Stimulated activated effector memory CD8-positive, alpha-beta T cell treated with anti-CD3 and anti-CD28 coated beads, Interleukin-12 subunit alpha, Interleukin-12 subunit beta, amount 100 ng/mL, for 72 hours (primary cell): Measurements from ENCODE around the gene MAP4K2.

ENCODE experiments used
- ATAC-seq: fragments of 150-1000 bp; cut with Tn5 transposase; 2 replicates; pipeline ENCODE4 v1.10.0; 2021
- DNase-seq, 2 donors: peaks; one replicate each; pipeline ENCODE4 v3.0.0; 2021 to 2022; ENCODE audit warnings: low spot score in 2 of 2
- H3K27ac Mint-ChIP-seq: one replicate; pipeline ENCODE4 v1.8.0; 2022; ENCODE audit warnings: mild to moderate bottlenecking, mixed read lengths
- H3K36me3 Mint-ChIP-seq: one replicate; pipeline ENCODE4 v1.8.0; 2022; ENCODE audit warnings: mild to moderate bottlenecking, mixed read lengths
- H3K4me1 Mint-ChIP-seq: one replicate; pipeline ENCODE4 v1.8.0; 2022; ENCODE audit warnings: mixed read lengths
- H3K4me3 Mint-ChIP-seq: one replicate; pipeline ENCODE4 v1.8.0; 2022; ENCODE audit warnings: mild to moderate bottlenecking, mixed read lengths
- H3K9me3 Mint-ChIP-seq: one replicate; pipeline ENCODE4 v1.8.0; 2022; ENCODE audit warnings: mixed read lengths

MAP4K2 gene

DNA sequence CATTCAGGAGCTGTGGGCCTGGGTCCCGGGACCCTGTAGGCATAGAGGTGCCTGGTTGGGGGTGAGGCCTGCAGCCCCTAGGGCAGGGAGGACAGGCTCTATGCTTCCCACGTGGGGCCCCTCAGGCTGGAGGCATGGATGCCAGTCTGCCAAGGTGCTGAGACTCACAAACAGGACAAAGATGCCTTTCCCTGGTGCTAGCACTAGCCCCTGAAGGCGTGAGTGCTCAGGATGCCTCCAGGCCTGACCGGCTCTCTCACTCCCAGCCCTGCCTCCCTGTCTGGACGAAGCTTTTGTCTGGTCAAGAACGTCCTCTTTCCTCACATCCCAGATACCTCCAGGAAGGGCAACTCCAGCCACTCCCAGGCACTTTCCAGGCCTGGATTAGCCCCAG lies 39.3 kb upstream of the MAP4K2 start:
- Mint-ChIP-seq H3K9me3 (no peaks in the 10 kb centered on the region), H3K4me1 (peaks cover 26% of the 10 kb centered on the region), H3K27ac (no peak overlapping the region), H3K36me3 (peaks cover 13% of the 10 kb centered on the region), H3K4me3 (no peak overlapping the region)
- DNase-seq (no peak), ATAC-seq (no peak)

DNA sequence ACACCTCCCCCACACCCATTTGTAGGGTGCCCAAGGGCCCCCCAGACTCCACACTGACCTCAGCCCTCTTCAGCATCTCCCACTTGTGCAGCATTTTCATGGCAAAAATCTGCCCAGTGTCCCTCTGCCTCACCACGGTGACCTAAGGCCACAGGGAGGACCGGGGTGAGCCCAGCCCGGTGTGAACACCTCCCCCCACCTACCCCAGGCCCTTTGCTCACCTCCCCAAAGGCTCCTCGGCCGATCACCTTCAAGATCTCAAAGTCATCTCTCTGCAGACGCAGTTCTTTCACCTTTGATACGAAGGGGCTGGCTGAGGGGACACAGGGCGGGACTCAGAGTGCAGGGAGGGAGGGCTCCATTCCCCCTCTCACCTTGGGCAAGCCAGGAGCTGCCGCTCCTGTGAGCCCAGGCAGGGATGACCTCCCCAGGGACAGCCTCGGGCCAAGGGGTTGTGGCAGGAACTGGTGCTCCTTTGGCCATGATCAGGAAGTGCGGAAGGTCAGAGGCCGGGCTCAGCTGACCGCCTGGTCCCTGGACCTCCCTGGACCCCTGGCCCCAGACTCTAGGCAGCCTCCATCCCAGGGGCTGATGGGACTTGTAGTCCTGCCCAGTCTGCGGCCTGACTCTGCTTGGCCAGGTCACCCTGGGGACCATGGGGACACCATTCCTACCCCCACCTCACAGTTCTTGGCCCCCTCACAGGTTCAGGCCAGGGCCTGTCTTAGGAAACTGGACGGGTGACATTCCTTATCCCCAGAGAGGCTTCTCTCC lies 38.8 kb upstream of the MAP4K2 start:
- ATAC-seq (no peak), DNase-seq (no peak)
- peaks cover 13% of the 10 kb centered on the region for H3K36me3 Mint-ChIP-seq
- no peak overlapping the region for H3K27ac Mint-ChIP-seq
- peaks cover 27% of the 10 kb centered on the region for H3K4me1 Mint-ChIP-seq
- no peak overlapping the region for H3K4me3 Mint-ChIP-seq
- H3K9me3 Mint-ChIP-seq, result no peaks in the 10 kb centered on the region

DNA sequence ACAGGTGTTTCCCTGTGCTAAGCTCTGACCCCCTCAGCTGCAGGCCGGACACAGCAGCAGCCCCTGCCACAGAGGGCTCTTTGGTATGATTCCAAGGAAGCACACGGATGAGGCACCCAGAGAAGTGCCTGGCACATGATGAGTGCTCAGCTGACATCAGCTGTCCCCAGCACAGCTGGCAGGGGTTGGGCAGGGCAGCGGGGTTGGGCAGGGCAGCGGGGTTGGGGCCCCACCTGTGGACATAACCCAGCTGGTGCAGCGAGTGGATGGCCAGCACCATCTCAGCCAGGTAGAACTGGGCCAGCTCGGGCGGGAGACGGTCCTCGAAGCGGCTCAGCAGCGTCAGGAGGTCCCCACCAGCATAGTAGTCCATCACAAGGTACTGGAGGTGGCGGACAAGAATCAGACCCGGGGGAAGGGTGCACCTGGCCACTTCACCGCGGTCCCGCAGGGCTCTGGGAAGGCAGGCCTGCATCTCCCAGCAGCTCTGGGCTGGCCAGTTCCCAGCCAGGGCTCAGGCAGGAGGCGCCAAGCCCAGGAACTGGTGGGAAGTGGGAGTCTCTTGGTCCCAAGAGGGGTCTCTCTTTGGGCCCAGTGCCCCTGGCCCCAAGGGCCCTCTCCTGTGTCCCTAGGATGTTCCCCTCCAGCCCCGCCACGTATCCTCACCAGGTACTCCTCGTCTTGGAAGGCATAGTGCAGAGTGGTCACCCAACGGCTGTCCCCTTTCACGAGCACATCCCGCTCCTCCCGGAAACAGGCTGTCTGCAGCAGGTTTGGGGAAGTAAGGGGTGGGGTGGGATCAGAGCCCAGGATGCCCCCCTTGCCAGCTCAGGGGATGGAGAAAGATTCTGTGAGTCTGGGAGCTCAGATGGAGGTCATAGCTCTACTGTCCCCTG lies 37.1 kb upstream of the MAP4K2 start:
- H3K27ac Mint-ChIP-seq, result no peak overlapping the region
- DNase-seq, result no peak
- H3K9me3 Mint-ChIP-seq, result no peaks in the 10 kb centered on the region
- peaks cover 13% of the 10 kb centered on the region for H3K36me3 Mint-ChIP-seq
- peaks cover 25% of the 10 kb centered on the region for H3K4me1 Mint-ChIP-seq
- ATAC-seq, result no peak
- H3K4me3 Mint-ChIP-seq, result no peak overlapping the region

DNA sequence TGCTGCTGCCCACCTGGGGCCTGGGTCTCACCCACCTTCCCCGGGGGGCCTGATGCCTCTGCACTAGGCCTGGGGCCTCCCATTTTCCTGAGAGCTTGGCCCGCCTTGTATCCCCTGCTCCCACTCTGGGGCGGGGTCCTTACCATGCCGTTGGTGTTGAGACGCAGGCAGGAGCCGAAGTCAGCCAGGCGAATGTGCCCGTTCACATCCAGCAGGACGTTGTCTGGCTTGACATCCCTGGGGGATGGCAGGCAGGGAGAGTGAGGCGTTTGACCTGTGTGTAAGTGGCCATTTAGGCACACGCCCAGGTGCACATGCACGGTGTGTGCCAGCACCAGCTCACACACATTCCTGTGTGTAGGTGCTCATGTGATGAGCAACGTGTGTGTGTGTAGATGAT lies 36.3 kb upstream of the MAP4K2 start:
- no peak for DNase-seq
- H3K9me3 Mint-ChIP-seq, result no peaks in the 10 kb centered on the region
- no peak overlapping the region for H3K4me3 Mint-ChIP-seq
- H3K4me1 Mint-ChIP-seq, result peaks cover 21% of the 10 kb centered on the region
- ATAC-seq, result no peak
- H3K36me3 Mint-ChIP-seq, result peaks cover 13% of the 10 kb centered on the region
- no peak overlapping the region for H3K27ac Mint-ChIP-seq

DNA sequence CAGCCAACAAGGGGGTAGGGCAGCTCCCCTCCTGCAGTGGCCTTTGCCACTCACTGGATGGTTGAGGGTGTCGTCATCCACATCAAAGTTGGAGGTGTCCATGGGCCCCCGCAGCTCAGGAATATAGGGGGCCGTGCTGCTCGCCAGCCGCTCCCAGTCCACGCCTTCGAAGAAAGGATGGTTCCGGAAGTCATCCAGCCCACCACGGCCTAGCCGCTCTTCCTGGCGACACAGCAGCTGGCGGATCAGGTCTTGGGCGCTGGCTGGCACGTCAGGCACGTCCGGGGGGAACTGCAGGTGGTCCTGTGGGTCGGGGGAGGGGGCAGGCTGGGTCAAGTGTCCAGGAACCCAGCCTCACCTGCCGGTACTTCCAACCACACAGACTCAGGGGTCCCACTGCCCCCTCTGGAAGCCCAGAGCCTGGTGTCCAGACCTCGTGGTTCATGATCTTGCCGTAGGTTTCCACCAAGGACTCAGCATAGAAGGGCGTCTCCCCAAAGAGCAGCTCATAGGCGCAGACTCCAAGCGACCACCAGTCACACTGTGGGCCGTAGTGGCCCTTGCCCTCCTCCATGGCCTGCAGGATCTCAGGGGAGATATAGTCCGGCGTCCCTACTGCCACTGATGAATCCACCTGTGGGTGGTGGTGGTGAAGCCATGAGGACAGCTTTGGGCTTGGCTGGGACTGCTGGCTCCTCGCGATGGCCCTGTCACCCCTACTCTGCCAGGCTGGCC lies 35.8 kb upstream of the MAP4K2 start:
- Mint-ChIP-seq H3K4me3 (no peak overlapping the region), H3K27ac (no peak overlapping the region), H3K9me3 (no peaks in the 10 kb centered on the region), H3K4me1 (peaks cover 17% of the 10 kb centered on the region), H3K36me3 (peaks cover 9% of the 10 kb centered on the region)
- ATAC-seq, result no peak
- no peak for DNase-seq

DNA sequence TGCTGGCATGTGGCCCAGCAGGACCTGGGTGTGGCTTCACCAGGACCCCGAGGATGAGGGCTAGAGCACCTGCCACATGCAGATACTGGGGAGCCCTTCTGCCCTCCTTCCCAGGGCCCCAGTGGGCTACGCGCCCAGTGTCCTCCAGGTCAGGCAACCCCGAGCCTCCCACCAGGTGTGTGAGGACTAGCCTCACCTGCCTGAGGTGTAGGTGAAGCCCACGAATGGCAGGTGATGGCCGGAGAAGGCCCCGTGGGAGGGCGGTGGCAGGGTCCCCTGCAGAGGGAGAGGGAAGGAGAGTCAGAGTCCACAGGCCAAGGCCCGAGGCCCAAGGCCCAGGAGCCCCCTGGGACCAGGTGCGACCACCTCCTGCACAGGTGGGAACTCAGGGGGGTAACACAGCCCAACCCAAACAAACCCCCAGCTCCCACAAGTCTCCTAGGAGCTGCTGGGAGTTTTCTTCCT lies 34.9 kb upstream of the MAP4K2 start:
- Mint-ChIP-seq H3K4me3 (no peak overlapping the region), H3K9me3 (no peaks in the 10 kb centered on the region), H3K4me1 (peaks cover 8% of the 10 kb centered on the region), H3K27ac (no peak overlapping the region), H3K36me3 (peaks cover 1% of the 10 kb centered on the region)
- ATAC-seq, result no peak
- no peak for DNase-seq

DNA sequence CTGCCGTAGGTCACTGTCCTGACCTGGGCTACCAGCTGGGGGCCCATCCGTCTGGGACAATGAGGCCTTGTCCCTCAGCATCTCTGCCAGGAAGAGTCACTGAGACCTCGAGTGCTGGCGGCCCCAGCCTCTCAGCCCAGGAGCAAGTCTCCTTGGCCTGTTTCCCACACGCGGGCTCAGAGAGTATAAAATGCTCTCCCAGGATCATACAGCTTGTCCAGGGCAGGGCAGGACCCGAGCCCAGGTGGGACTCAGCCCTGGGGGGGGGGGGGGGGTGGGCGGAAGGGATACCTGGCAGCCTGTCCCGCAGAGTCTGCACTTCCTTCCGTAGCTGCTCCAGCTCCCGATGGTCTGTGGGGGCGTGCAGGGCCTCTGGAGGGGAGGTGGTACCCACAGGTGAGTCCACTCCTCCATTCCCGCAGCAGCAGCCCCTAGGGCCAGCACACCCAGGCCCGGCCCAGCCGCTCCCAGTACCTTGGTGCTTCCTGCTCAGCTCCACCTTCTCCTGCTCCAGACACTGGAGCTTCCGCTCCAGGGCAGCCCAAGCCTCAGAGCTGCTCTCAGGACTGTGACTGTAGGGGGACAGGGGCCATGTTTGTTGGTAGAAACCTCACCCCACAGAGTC lies 33.5 kb upstream of the MAP4K2 start:
- DNase-seq (no peak), ATAC-seq (no peak)
- no peaks in the 10 kb centered on the region for H3K9me3 Mint-ChIP-seq
- H3K36me3 Mint-ChIP-seq, result no peaks in the 10 kb centered on the region
- H3K27ac Mint-ChIP-seq, result peak overlapping the region; percentile 72
- H3K4me1 Mint-ChIP-seq, result peaks cover 7% of the 10 kb centered on the region
- H3K4me3 Mint-ChIP-seq, result no peak overlapping the region

DNA sequence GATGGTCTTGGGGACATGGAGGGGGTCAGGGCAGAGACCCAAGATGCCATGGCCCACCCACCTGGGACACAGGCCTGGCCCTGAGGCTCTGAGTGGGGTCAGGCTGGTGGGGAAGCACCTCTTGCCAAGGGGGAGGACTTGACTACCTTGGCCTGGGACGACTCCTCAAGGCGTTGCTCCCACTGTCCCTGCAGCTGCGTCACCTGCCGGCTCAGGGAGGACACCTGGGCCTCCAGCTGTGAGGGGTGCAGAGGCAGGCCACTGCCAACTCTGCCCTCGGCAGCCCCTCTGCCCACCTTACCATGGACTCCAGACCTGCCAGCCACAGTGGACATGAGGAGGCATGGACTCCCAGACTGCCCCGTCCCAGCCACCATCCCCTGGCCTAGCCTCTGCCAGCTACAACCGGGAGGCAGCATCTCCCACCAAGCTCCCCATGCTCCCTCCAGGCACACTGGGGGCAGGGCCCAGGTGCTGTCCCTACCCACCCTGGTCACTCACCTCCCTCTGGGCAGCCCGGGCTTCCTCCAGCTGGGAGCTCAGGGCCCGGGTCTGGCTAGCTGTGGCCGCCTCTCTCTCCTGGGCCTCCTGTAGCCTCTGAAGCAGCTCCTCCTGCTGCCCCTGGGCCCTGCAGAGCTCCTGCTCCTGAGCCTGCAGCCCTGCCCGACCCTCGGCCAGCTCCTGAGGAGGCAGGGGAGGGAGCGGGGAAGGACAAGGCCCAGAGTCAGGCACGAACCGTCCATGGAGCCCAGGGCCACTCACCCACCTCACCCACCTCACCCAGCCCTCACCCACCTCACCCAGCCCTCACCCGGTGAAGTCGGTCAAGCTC lies 32.8 kb upstream of the MAP4K2 start:
- DNase-seq (no peak), ATAC-seq (no peak)
- H3K4me1 Mint-ChIP-seq, result peaks cover 7% of the 10 kb centered on the region
- no peak overlapping the region for H3K4me3 Mint-ChIP-seq
- H3K9me3 Mint-ChIP-seq, result no peaks in the 10 kb centered on the region
- H3K36me3 Mint-ChIP-seq, result no peaks in the 10 kb centered on the region
- H3K27ac Mint-ChIP-seq, result no peak overlapping the region

DNA sequence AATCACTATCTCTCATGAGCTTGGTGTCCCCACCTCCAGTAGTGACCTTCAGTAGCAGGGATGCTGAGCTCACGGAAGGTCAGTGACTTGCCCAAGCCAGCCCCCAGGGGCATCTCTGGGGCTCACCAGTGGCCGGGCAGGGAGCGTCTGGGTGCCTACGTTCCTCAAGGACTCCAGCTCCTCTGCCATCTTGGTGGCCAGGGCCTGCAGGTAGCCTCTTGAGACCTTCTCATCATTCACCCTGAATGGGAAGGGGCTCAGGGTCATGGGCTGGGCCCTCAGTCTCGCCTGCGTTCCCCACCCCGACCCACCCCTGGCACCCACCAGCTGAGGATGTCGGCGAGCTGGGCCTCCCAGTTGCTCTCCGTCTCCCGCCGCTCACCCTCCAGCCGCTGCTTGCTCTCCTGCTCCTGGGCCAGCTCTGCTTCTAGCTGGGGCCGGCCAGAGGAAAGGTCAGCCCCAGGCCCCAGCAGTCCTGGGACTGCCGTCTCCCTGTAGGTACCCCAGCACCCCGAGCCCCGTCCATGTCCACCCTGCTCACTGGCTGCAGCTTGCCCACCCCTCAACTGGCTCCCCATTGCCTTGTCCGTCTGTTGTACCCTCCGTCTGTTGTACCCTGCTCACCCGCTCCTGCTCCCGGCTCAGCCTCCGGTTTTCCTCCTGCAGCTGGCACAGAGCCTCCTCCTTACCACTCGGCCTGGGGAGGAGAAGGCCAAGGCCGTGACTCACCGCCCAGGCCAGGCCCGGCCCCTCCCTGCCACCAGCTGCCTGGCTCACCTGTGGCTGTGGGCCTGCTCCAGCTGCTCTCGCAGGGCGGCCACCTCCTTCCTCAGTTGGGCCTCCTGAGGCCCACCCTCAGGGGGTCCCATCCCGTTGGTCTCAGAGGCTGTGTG lies 32.0 kb upstream of the MAP4K2 start:
- Mint-ChIP-seq H3K4me1 (peaks cover 7% of the 10 kb centered on the region), H3K27ac (no peak overlapping the region), H3K36me3 (no peaks in the 10 kb centered on the region), H3K9me3 (no peaks in the 10 kb centered on the region), H3K4me3 (no peak overlapping the region)
- DNase-seq (no peak), ATAC-seq (no peak)

DNA sequence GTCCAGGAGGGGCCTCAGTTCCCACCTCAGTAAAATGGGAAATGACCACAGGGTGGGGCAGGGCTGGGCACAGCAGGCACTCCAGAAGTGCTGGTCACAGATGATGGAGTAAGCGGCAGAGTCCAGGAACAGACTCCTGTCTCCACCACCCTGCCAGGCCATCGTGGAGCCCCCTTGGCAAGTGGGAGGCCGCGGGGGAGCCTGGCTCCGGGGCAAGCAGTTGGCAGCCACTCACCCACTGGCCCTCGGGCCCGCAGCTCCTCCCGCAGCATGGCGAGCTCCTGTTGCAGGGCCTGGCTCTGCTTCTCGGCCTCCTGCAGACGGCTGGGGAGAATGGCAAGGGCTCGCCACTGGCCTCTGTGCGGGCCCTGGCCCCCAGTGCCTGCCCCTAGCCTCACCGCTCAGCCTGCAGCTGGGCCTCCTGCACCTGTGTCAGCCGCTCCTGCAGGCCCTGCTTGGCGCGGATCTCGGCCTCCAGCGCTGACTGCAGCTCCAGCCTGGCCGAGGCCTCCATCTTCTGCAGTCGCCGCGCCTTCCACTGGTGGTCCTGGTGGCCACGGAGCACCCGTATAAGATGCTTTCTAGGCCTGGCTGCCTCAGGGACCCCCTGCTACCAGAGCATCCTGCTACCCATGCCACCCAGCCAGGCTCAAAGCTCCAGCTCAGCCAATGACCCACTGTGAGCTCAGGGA lies 31.2 kb upstream of the MAP4K2 start:
- Mint-ChIP-seq H3K27ac (no peak overlapping the region), H3K4me1 (peaks cover 7% of the 10 kb centered on the region), H3K9me3 (no peaks in the 10 kb centered on the region), H3K4me3 (no peak overlapping the region), H3K36me3 (no peaks in the 10 kb centered on the region)
- DNase-seq (no peak), ATAC-seq (no peak)

DNA sequence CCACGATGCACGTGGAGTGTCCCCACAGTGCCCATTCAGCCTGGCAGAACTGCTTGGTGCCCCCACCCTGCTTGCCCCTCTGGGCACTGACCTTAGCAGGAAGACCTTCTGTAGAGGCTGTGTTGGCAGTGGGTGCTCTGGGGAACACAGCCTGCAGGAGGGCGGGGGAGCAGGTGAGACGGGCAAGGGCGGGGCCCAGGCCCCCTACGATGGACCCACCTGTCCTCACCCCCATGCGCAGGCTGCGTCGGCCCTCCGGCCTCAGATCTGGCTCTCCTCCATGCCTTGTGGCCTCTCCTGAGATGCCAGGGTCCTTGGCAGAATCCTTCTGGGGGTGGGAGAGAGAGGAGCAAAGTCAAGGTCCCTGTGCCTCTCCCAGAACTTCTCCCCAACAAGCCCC lies 30.5 kb upstream of the MAP4K2 start:
- H3K4me3 Mint-ChIP-seq, result no peak overlapping the region
- ATAC-seq, result no peak
- H3K4me1 Mint-ChIP-seq, result peaks cover 7% of the 10 kb centered on the region
- no peak overlapping the region for H3K27ac Mint-ChIP-seq
- no peaks in the 10 kb centered on the region for H3K9me3 Mint-ChIP-seq
- no peaks in the 10 kb centered on the region for H3K36me3 Mint-ChIP-seq
- no peak for DNase-seq

DNA sequence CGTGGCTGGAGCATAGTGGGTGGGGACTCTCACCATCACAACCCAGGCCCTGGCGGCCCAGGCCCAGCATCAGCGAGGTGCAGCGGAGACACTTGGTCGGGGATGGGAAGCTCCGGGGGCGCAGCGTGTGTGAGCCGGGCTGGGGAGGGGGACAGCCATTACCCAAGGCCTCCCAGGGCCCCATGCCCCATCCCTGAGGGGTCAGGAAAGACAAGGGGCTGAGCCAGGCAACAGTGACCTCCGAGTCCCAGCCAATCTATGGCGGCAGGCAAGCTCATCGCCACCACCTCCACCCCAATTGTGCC lies 30.1 kb upstream of the MAP4K2 start:
- DNase-seq (no peak), ATAC-seq (no peak)
- no peaks in the 10 kb centered on the region for H3K36me3 Mint-ChIP-seq
- H3K27ac Mint-ChIP-seq, result no peak overlapping the region
- H3K4me1 Mint-ChIP-seq, result peaks cover 7% of the 10 kb centered on the region
- H3K4me3 Mint-ChIP-seq, result no peak overlapping the region
- no peaks in the 10 kb centered on the region for H3K9me3 Mint-ChIP-seq

DNA sequence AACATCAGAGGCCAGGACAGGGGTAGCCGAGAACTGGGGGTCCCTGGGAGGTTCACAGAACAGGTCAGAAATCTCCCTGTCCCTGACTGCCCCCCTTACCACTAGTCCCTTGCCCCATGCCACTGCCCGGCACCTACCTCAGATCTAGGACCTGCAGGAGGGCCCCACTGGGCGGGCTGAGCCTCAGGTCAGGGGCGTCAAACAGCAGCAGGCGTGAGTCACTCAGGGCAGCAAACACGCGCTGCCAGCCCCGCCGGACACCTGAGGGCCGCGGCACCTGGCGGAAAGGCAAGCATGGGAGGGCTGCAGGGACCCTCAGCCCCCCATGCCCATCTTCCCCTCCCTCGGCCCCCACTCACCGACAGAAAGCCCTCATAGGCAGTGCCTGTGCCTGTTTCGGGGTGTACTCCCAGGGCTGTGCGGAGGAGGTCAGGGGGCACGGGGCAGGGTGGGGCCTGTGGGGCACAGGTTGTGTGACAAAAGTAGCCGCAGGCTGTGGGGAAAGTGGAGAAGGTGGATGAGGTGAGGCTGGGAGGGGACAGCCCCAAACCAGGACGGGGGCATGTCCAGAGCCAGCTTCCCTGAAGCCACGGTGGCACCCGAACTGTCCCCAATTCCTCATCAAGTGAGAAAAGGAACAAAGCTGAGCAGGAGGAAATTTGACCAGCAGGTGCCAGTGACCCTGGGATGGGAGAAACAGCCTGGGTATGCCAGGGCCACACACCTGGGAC lies 29.6 kb upstream of the MAP4K2 start:
- peaks cover 7% of the 10 kb centered on the region for H3K4me1 Mint-ChIP-seq
- no peak overlapping the region for H3K27ac Mint-ChIP-seq
- H3K4me3 Mint-ChIP-seq, result no peak overlapping the region
- H3K9me3 Mint-ChIP-seq, result no peaks in the 10 kb centered on the region
- DNase-seq, result no peak
- no peaks in the 10 kb centered on the region for H3K36me3 Mint-ChIP-seq
- no peak for ATAC-seq
